ENCODE data around the gene ODC1. TPM values are rescaled to one million over a fixed set of nuclear protein-coding genes. Genes with fewer than 3 reads are reported as not detected.
A peak's percentile ranks its signal among the peaks of the same experiment; 100 is the strongest.

The ODC1 gene
- total and polyA plus RNA-seq, 2 experiments from 2014 or later, result 23.3 to 70.3 TPM

GRCh38 chr2:10460366-10460796 is 12.3 kb upstream of the ODC1 start:
- H2AFZ ChIP-seq, result peak overlapping the region; percentile 38; the same call in 1 of the 2 replicates
- no peaks in the 10 kb centered on the region for H3K9me2 ChIP-seq (ENCODE audit: insufficient read depth)
- ATAC-seq (no peak; the same call in 2 of the 3 replicates), DNase-seq (ENCODE audit: low spot score) (no peak)
- Mint-ChIP-seq H3K4me1 (no peaks in the 10 kb centered on the region), H3K27me3 (ENCODE audit: insufficient read depth, low read depth, poor library complexity) (peaks cover 3% of the 10 kb centered on the region), H3K4me3 (no peak overlapping the region), H3K9me3 (no peaks in the 10 kb centered on the region), H3K27ac (no peak overlapping the region), H3K36me3 (ENCODE audit: low read depth) (no peaks in the 10 kb centered on the region)
- H3K4me2 ChIP-seq, result no peak overlapping the region
- TF ChIP-seq CREB1 (CRISPR knock-in tag; IDR thresholded peaks at IDR 0.05; ENCODE audit: low read depth), result no peak
- TF ChIP-seq, protein P1, sequence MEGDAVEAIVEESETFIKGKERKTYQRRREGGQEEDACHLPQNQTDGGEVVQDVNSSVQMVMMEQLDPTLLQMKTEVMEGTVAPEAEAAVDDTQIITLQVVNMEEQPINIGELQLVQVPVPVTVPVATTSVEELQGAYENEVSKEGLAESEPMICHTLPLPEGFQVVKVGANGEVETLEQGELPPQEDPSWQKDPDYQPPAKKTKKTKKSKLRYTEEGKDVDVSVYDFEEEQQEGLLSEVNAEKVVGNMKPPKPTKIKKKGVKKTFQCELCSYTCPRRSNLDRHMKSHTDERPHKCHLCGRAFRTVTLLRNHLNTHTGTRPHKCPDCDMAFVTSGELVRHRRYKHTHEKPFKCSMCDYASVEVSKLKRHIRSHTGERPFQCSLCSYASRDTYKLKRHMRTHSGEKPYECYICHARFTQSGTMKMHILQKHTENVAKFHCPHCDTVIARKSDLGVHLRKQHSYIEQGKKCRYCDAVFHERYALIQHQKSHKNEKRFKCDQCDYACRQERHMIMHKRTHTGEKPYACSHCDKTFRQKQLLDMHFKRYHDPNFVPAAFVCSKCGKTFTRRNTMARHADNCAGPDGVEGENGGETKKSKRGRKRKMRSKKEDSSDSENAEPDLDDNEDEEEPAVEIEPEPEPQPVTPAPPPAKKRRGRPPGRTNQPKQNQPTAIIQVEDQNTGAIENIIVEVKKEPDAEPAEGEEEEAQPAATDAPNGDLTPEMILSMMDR (conservative IDR thresholded peaks at IDR 0.05; ENCODE audit: low read depth in 2 of 2), result peak in 1 of 2 experiments; percentile 13; a peak in 2 of 4 replicates
- no peak overlapping the region for H3K4me3 ChIP-seq
- H3K27ac ChIP-seq (ENCODE audit: low read depth), result no peak overlapping the region
- H4K20me1 ChIP-seq (replicated peaks; ENCODE audit: insufficient read depth), result no peaks in the 10 kb centered on the region
- H3K36me3 ChIP-seq (ENCODE audit: insufficient read depth), result no peaks in the 10 kb centered on the region
- H3K4me1 ChIP-seq (ENCODE audit: insufficient read depth), result no peaks in the 10 kb centered on the region
- H3K27me3 ChIP-seq (ENCODE audit: insufficient read depth), result no peaks in the 10 kb centered on the region
- H3K79me2 ChIP-seq (replicated peaks; ENCODE audit: insufficient read depth), result no peaks in the 10 kb centered on the region
- H3F3A ChIP-seq (replicated peaks; ENCODE audit: low read depth), result no peaks in the 10 kb centered on the region

DNA sequence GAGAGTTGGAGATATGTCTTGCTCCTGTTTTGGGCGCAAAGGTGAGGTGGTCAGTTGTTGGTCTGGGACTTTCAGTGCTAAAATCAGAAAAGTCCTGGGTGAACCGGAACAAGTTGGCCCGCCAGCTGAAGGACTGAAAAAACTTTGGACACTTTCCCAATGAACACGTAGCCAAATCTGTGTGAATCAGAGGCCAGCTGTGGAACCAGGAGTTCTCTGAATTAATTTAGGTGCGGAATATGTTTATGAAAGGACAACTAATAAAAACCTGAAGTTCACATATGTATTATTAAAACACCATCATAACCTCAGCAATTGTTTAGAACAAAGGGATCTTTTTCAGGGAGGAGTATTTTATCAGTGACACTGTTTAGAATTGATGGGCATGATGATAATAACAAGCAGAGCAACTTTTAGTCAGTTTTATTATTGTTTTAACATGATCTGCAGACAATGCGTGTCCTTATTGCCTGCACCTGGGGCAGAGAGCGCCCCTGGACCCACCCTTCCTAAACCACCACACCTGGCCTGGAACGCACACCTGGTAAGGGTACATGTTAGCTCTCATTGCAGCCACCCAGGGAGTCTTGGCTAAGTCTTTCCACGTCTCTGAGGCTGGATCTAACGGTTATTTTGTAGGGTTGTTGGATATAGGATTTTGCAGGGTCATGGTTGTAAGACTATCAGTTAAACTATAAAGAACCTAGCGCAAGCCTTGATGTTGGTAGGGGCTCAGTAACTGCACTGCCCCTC is 9.9 kb upstream of the ODC1 start:
- Histone ChIP-seq H3K79me2 (replicated peaks; ENCODE audit: insufficient read depth) (no peaks in the 10 kb centered on the region), H3K4me1 (ENCODE audit: insufficient read depth) (no peaks in the 10 kb centered on the region), H3F3A (replicated peaks; ENCODE audit: low read depth) (no peaks in the 10 kb centered on the region), H3K4me2 (no peak overlapping the region), H3K27ac (ENCODE audit: low read depth) (no peak overlapping the region), H4K20me1 (replicated peaks; ENCODE audit: insufficient read depth) (no peaks in the 10 kb centered on the region), H3K4me3 (no peak overlapping the region), H3K36me3 (ENCODE audit: insufficient read depth) (no peaks in the 10 kb centered on the region), H3K9me2 (ENCODE audit: insufficient read depth) (no peaks in the 10 kb centered on the region), H3K27me3 (ENCODE audit: insufficient read depth) (no peaks in the 10 kb centered on the region), H2AFZ (no peak overlapping the region)
- ATAC-seq (no peak), DNase-seq (ENCODE audit: low spot score) (no peak)
- Mint-ChIP-seq H3K4me3 (no peak overlapping the region), H3K9me3 (no peaks in the 10 kb centered on the region), H3K36me3 (ENCODE audit: low read depth) (no peaks in the 10 kb centered on the region), H3K27me3 (ENCODE audit: insufficient read depth, low read depth, poor library complexity) (peaks cover 3% of the 10 kb centered on the region), H3K27ac (no peak overlapping the region), H3K4me1 (no peaks in the 10 kb centered on the region)
- TF ChIP-seq ZNF462 (CRISPR knock-in tag; IDR thresholded peaks at IDR 0.05), result no peak
- TF ChIP-seq EZH2phosphoT487 (IDR thresholded peaks at IDR 0.05; ENCODE audit: unreplicated experiment), result no peak
- TF ChIP-seq, protein P2, sequence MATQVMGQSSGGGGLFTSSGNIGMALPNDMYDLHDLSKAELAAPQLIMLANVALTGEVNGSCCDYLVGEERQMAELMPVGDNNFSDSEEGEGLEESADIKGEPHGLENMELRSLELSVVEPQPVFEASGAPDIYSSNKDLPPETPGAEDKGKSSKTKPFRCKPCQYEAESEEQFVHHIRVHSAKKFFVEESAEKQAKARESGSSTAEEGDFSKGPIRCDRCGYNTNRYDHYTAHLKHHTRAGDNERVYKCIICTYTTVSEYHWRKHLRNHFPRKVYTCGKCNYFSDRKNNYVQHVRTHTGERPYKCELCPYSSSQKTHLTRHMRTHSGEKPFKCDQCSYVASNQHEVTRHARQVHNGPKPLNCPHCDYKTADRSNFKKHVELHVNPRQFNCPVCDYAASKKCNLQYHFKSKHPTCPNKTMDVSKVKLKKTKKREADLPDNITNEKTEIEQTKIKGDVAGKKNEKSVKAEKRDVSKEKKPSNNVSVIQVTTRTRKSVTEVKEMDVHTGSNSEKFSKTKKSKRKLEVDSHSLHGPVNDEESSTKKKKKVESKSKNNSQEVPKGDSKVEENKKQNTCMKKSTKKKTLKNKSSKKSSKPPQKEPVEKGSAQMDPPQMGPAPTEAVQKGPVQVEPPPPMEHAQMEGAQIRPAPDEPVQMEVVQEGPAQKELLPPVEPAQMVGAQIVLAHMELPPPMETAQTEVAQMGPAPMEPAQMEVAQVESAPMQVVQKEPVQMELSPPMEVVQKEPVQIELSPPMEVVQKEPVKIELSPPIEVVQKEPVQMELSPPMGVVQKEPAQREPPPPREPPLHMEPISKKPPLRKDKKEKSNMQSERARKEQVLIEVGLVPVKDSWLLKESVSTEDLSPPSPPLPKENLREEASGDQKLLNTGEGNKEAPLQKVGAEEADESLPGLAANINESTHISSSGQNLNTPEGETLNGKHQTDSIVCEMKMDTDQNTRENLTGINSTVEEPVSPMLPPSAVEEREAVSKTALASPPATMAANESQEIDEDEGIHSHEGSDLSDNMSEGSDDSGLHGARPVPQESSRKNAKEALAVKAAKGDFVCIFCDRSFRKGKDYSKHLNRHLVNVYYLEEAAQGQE (IDR thresholded peaks at IDR 0.05; ENCODE audit: unreplicated experiment), result no peak
- TF ChIP-seq ZNF331 (CRISPR knock-in tag; IDR thresholded peaks at IDR 0.05; ENCODE audit: low read depth), result no peak
- no peak for TF ChIP-seq POLR2AphosphoS5 (IDR thresholded peaks at IDR 0.05; ENCODE audit: low read depth)
- TF ChIP-seq JUNB (IDR thresholded peaks at IDR 0.05; ENCODE audit: unreplicated experiment), result no peak
